ENCODE results near the gene RPL31.
A peak's percentile ranks its signal among the peaks of the same experiment; 100 is the strongest.

RPL31 gene

GRCh38 chr2:100999995-101000394 is 2.1 kb upstream of the RPL31 start:
- Histone ChIP-seq H3K9ac (ENCODE audit: low read depth, low read length) (no peak overlapping the region), H3K27ac (ENCODE audit: low read length) (no peak overlapping the region), H3K4me1 (ENCODE audit: insufficient read depth, low read length) (peaks cover 8% of the 10 kb centered on the region; the same call in 1 of the 2 replicates), H3K27me3 (ENCODE audit: insufficient read depth, low read length) (peaks cover 10% of the 10 kb centered on the region; the same call in 1 of the 2 replicates), H3K36me3 (ENCODE audit: insufficient read depth, low read depth, low read length) (peaks cover 26% of the 10 kb centered on the region), H3K9me3 (ENCODE audit: insufficient read depth, low read depth, low read length) (no peaks in the 10 kb centered on the region), H3K4me3 (ENCODE audit: low read length) (no peak overlapping the region)

GRCh38 chr2:101002562-101003277 is 631 bp downstream of the RPL31 start:
- Histone ChIP-seq H3K27ac (ENCODE audit: low read length) (peak overlapping the region; percentile 83), H3K9me3 (ENCODE audit: insufficient read depth, low read depth, low read length) (no peaks in the 10 kb centered on the region), H3K9ac (ENCODE audit: low read depth, low read length) (peak overlapping the region; percentile 100), H3K27me3 (ENCODE audit: insufficient read depth, low read length) (peaks cover 10% of the 10 kb centered on the region; the same call in 1 of the 2 replicates), H3K36me3 (ENCODE audit: insufficient read depth, low read depth, low read length) (peaks cover 53% of the 10 kb centered on the region), H3K4me3 (ENCODE audit: low read length) (peak overlapping the region; percentile 99), H3K4me1 (ENCODE audit: insufficient read depth, low read length) (peaks cover 9% of the 10 kb centered on the region; the same call in 1 of the 2 replicates)

GRCh38 chr2:101003278-101003775 is 1.2 kb downstream of the RPL31 start:
- Histone ChIP-seq H3K4me1 (ENCODE audit: insufficient read depth, low read length) (peaks cover 9% of the 10 kb centered on the region; the same call in 1 of the 2 replicates), H3K4me3 (ENCODE audit: low read length) (peak overlapping the region; percentile 99), H3K27ac (ENCODE audit: low read length) (peak overlapping the region; percentile 83), H3K9ac (ENCODE audit: low read depth, low read length) (peak overlapping the region; percentile 100), H3K27me3 (ENCODE audit: insufficient read depth, low read length) (peaks cover 10% of the 10 kb centered on the region; the same call in 1 of the 2 replicates), H3K9me3 (ENCODE audit: insufficient read depth, low read depth, low read length) (no peaks in the 10 kb centered on the region), H3K36me3 (ENCODE audit: insufficient read depth, low read depth, low read length) (peaks cover 59% of the 10 kb centered on the region)

- peak overlapping the region; percentile 99 for H3K4me3 ChIP-seq (ENCODE audit: low read length)
- H3K4me1 ChIP-seq (ENCODE audit: insufficient read depth, low read length) = peaks cover 9% of the 10 kb centered on the region; the same call in 1 of the 2 replicates
- H3K9ac ChIP-seq (ENCODE audit: low read depth, low read length) = peak overlapping the region; percentile 100; the same call in 1 of the 2 replicates
- H3K9me3 ChIP-seq (ENCODE audit: insufficient read depth, low read depth, low read length) = no peaks in the 10 kb centered on the region
- peak overlapping the region; percentile 83 for H3K27ac ChIP-seq (ENCODE audit: low read length)
- H3K36me3 ChIP-seq (ENCODE audit: insufficient read depth, low read depth, low read length) = peaks cover 68% of the 10 kb centered on the region
- H3K27me3 ChIP-seq (ENCODE audit: insufficient read depth, low read length) = peaks cover 10% of the 10 kb centered on the region; the same call in 1 of the 2 replicates
These were observed 2.7 kb downstream of the RPL31 start for GRCh38 chr2:101004620-101005325.

GRCh38 chr2:101006065-101006715 is 4.1 kb downstream of the RPL31 start:
- H3K9ac ChIP-seq (ENCODE audit: low read depth, low read length) = no peak overlapping the region; the same call in 1 of the 2 replicates
- H3K4me3 ChIP-seq (ENCODE audit: low read length) = no peak overlapping the region
- H3K36me3 ChIP-seq (ENCODE audit: insufficient read depth, low read depth, low read length) = peaks cover 73% of the 10 kb centered on the region
- H3K27me3 ChIP-seq (ENCODE audit: insufficient read depth, low read length) = peaks cover 5% of the 10 kb centered on the region; the same call in 1 of the 2 replicates
- H3K27ac ChIP-seq (ENCODE audit: low read length) = no peak overlapping the region
- H3K9me3 ChIP-seq (ENCODE audit: insufficient read depth, low read depth, low read length) = no peaks in the 10 kb centered on the region
- peaks cover 9% of the 10 kb centered on the region for H3K4me1 ChIP-seq (ENCODE audit: insufficient read depth, low read length)

GRCh38 chr2:101007415-101008345 is 5.6 kb downstream of the RPL31 start:
- peaks cover 79% of the 10 kb centered on the region for H3K36me3 ChIP-seq (ENCODE audit: insufficient read depth, low read depth, low read length)
- no peaks in the 10 kb centered on the region for H3K27me3 ChIP-seq (ENCODE audit: insufficient read depth, low read length)
- peaks cover 9% of the 10 kb centered on the region for H3K4me1 ChIP-seq (ENCODE audit: insufficient read depth, low read length)
- no peaks in the 10 kb centered on the region for H3K9me3 ChIP-seq (ENCODE audit: insufficient read depth, low read depth, low read length)
- H3K4me3 ChIP-seq (ENCODE audit: low read length) = no peak overlapping the region
- H3K27ac ChIP-seq (ENCODE audit: low read length) = no peak overlapping the region
- peak overlapping the region; percentile 5; the same call in 1 of the 2 replicates for H3K9ac ChIP-seq (ENCODE audit: low read depth, low read length)

- Histone ChIP-seq H3K9ac (ENCODE audit: low read depth, low read length) (no peak overlapping the region), H3K4me3 (ENCODE audit: low read length) (no peak overlapping the region), H3K27ac (ENCODE audit: low read length) (no peak overlapping the region), H3K36me3 (ENCODE audit: insufficient read depth, low read depth, low read length) (peaks cover 63% of the 10 kb centered on the region), H3K4me1 (ENCODE audit: insufficient read depth, low read length) (no peaks in the 10 kb centered on the region; the same call in 1 of the 2 replicates), H3K27me3 (ENCODE audit: insufficient read depth, low read length) (no peaks in the 10 kb centered on the region), H3K9me3 (ENCODE audit: insufficient read depth, low read depth, low read length) (no peaks in the 10 kb centered on the region)
These were observed 9.1 kb downstream of the RPL31 start for GRCh38 chr2:101011152-101011551.

- Histone ChIP-seq H3K4me1 (ENCODE audit: insufficient read depth, low read length) (no peaks in the 10 kb centered on the region; the same call in 1 of the 2 replicates), H3K27me3 (ENCODE audit: insufficient read depth, low read length) (no peaks in the 10 kb centered on the region), H3K9ac (ENCODE audit: low read depth, low read length) (no peak overlapping the region), H3K36me3 (ENCODE audit: insufficient read depth, low read depth, low read length) (peaks cover 53% of the 10 kb centered on the region), H3K9me3 (ENCODE audit: insufficient read depth, low read depth, low read length) (no peaks in the 10 kb centered on the region), H3K27ac (ENCODE audit: low read length) (no peak overlapping the region), H3K4me3 (ENCODE audit: low read length) (no peak overlapping the region)
These were observed 10.1 kb downstream of the RPL31 start for GRCh38 chr2:101012054-101012705.

- Histone ChIP-seq H3K4me1 (ENCODE audit: insufficient read depth, low read length) (no peaks in the 10 kb centered on the region; the same call in 1 of the 2 replicates), H3K9me3 (ENCODE audit: insufficient read depth, low read depth, low read length) (no peaks in the 10 kb centered on the region), H3K27me3 (ENCODE audit: insufficient read depth, low read length) (no peaks in the 10 kb centered on the region), H3K9ac (ENCODE audit: low read depth, low read length) (no peak overlapping the region), H3K36me3 (ENCODE audit: insufficient read depth, low read depth, low read length) (peaks cover 47% of the 10 kb centered on the region), H3K4me3 (ENCODE audit: low read length) (no peak overlapping the region), H3K27ac (ENCODE audit: low read length) (no peak overlapping the region)
These were observed 10.7 kb downstream of the RPL31 start for GRCh38 chr2:101012706-101013181.

GRCh38 chr2:101014264-101014857 is 12.3 kb downstream of the RPL31 start:
- no peaks in the 10 kb centered on the region for H3K27me3 ChIP-seq (ENCODE audit: insufficient read depth, low read length)
- no peak overlapping the region for H3K4me3 ChIP-seq (ENCODE audit: low read length)
- H3K36me3 ChIP-seq (ENCODE audit: insufficient read depth, low read depth, low read length) = peaks cover 51% of the 10 kb centered on the region
- no peak overlapping the region for H3K27ac ChIP-seq (ENCODE audit: low read length)
- no peak overlapping the region for H3K9ac ChIP-seq (ENCODE audit: low read depth, low read length)
- H3K9me3 ChIP-seq (ENCODE audit: insufficient read depth, low read depth, low read length) = no peaks in the 10 kb centered on the region
- no peaks in the 10 kb centered on the region; the same call in 1 of the 2 replicates for H3K4me1 ChIP-seq (ENCODE audit: insufficient read depth, low read length)
